MM.1S (cell line): ENCODE results near the gene FXYD2.

Experiments
- DNase-seq: peaks from one replicate; pipeline ENCODE4 v3.0.0-alpha.2; 2015
- H2AFZ ChIP-seq: fragments of 300-600 bp; sonication (generic); 2 replicates; pipeline ENCODE4 v1.6.0; 2016; ENCODE audit warnings: antibody characterized with exemption, low read length
- H3F3A ChIP-seq: fragments of 300-600 bp; sonication (generic); 2 replicates; pipeline ENCODE4 v1.6.1; 2016; ENCODE audit warnings: mild to moderate bottlenecking, antibody characterized with exemption, low read length, moderate library complexity, mixed read lengths; ENCODE audit not compliant: insufficient read depth
- H3K27ac ChIP-seq: fragments of 300-600 bp; sonication (generic); 2 replicates; pipeline ENCODE4 v1.5.1; 2016; ENCODE audit warnings: mild to moderate bottlenecking, low read length
- H3K27me3 ChIP-seq: fragments of 300-600 bp; sonication (generic); replicated peaks from 2 replicates; pipeline ENCODE4 v1.6.0; 2016; ENCODE audit warnings: low read length; ENCODE audit not compliant: insufficient read depth
- H3K36me3 ChIP-seq: fragments of 300-600 bp; sonication (generic); replicated peaks from 2 replicates; pipeline ENCODE4 v1.6.1; 2016; ENCODE audit warnings: mild to moderate bottlenecking, low read length, mixed read lengths; ENCODE audit not compliant: insufficient read depth
- H3K4me1 ChIP-seq: fragments of 300-600 bp; sonication (generic); 2 replicates; pipeline ENCODE4 v1.6.1; 2016; ENCODE audit warnings: low read length, mixed read lengths
- H3K4me2 ChIP-seq: fragments of 300-600 bp; sonication (generic); 2 replicates; pipeline ENCODE4 v1.6.0; 2016; ENCODE audit warnings: low read depth, low read length
- H3K4me3 ChIP-seq: fragments of 300-600 bp; sonication (generic); 2 replicates; pipeline ENCODE4 v1.5.1; 2016; ENCODE audit warnings: low read length, mixed read lengths
- H3K79me2 ChIP-seq: fragments of 300-600 bp; sonication (generic); 2 replicates; pipeline ENCODE4 v1.6.1; 2016; ENCODE audit warnings: mixed run types, low read length, mixed read lengths
- H3K9ac ChIP-seq: fragments of 300-600 bp; sonication (generic); 2 replicates; pipeline ENCODE4 v1.6.1; 2016; ENCODE audit warnings: low read length, mixed read lengths
- H3K9me2 ChIP-seq: fragments of 300-600 bp; sonication (generic); replicated peaks from 2 replicates; pipeline ENCODE4 v1.6.1; 2016; ENCODE audit warnings: mild to moderate bottlenecking, low read length, mixed read lengths; ENCODE audit not compliant: insufficient read depth
- H3K9me3 ChIP-seq: fragments of 300-600 bp; sonication (generic); replicated peaks from 2 replicates; pipeline ENCODE4 v1.6.1; 2016; ENCODE audit warnings: mild to moderate bottlenecking, low read length, mixed read lengths; ENCODE audit not compliant: insufficient read depth
- H4K20me1 ChIP-seq: fragments of 300-600 bp; sonication (generic); 2 replicates; pipeline ENCODE4 v1.6.1; 2016; ENCODE audit warnings: mild to moderate bottlenecking, low read length, moderate library complexity, mixed read lengths; ENCODE audit not compliant: insufficient read depth
- EZH2 ChIP-seq: fragments of 300-600 bp; sonication (generic); optimal IDR thresholded peaks from 2 replicates; pipeline ENCODE3; 2017; ENCODE audit warnings: low read depth, mild to moderate bottlenecking, antibody characterized with exemption, low read length, mixed read lengths
- EZH2phosphoT487 ChIP-seq: fragments of 300-600 bp; sonication (generic); IDR thresholded peaks from 2 replicates; pipeline ENCODE4 v1.6.1; 2018; ENCODE audit warnings: antibody characterized with exemption, low read length
- TF ChIP-seq, protein P1 (sequence below): fragments of 300-600 bp; sonication (generic); IDR thresholded peaks from 2 replicates; pipeline ENCODE4 v1.5.1; 2016; ENCODE audit warnings: antibody characterized with exemption, low read length, mixed read lengths

Gene FXYD2

GRCh38 chr11:117825538-117826189, 1.1 kb upstream of the FXYD2 start:
- Histone ChIP-seq H3K4me3 (no peak overlapping the region), H3K4me2 (no peak overlapping the region), H4K20me1 (no peaks in the 10 kb centered on the region), H3K79me2 (no peaks in the 10 kb centered on the region), H3K36me3 (no peaks in the 10 kb centered on the region), H2AFZ (no peak overlapping the region), H3K4me1 (no peaks in the 10 kb centered on the region), H3K27ac (no peak overlapping the region), H3K27me3 (peaks cover 66% of the 10 kb centered on the region), H3K9me3 (no peaks in the 10 kb centered on the region), H3F3A (no peaks in the 10 kb centered on the region), H3K9me2 (no peaks in the 10 kb centered on the region), H3K9ac (no peak overlapping the region)
- TF ChIP-seq, protein P1, sequence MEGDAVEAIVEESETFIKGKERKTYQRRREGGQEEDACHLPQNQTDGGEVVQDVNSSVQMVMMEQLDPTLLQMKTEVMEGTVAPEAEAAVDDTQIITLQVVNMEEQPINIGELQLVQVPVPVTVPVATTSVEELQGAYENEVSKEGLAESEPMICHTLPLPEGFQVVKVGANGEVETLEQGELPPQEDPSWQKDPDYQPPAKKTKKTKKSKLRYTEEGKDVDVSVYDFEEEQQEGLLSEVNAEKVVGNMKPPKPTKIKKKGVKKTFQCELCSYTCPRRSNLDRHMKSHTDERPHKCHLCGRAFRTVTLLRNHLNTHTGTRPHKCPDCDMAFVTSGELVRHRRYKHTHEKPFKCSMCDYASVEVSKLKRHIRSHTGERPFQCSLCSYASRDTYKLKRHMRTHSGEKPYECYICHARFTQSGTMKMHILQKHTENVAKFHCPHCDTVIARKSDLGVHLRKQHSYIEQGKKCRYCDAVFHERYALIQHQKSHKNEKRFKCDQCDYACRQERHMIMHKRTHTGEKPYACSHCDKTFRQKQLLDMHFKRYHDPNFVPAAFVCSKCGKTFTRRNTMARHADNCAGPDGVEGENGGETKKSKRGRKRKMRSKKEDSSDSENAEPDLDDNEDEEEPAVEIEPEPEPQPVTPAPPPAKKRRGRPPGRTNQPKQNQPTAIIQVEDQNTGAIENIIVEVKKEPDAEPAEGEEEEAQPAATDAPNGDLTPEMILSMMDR: no peak
- no peak for TF ChIP-seq EZH2phosphoT487
- TF ChIP-seq EZH2: no peak
- DNase-seq: no peak

DNA sequence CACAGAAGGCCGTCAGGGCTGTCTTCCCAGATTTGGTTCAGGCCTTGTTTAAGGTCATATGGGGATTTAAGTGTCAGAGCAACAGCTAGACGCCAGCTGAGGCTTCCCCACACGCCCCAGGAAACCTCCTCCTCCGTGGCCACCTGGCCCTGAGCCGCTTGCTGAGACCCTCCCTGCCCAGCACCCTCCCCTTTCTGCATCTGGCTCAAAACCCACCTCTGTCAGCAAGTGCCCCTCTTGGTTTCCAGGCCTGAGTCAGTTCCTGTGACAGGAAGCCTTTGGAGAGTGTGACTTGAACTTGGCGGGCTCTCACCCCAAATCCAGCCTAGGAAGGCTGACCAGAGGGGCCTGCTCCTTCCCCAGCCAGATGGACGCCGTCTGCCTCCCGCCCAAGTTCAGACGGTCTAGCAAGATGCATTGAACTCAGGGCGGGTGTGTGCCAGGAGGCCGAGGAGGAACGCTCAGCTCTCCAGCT, 561 bp downstream of the FXYD2 start:
- no peaks in the 10 kb centered on the region for H3K9me2 ChIP-seq
- no peak overlapping the region for H3K27ac ChIP-seq
- no peaks in the 10 kb centered on the region for H3K79me2 ChIP-seq
- no peak overlapping the region for H3K4me2 ChIP-seq
- TF ChIP-seq EZH2: no peak
- no peak for TF ChIP-seq EZH2phosphoT487
- TF ChIP-seq, protein P1: no peak
- H3F3A ChIP-seq: no peaks in the 10 kb centered on the region
- no peak overlapping the region for H3K4me3 ChIP-seq
- H4K20me1 ChIP-seq: no peaks in the 10 kb centered on the region
- no peaks in the 10 kb centered on the region for H3K9me3 ChIP-seq
- H3K9ac ChIP-seq: no peak overlapping the region
- no peaks in the 10 kb centered on the region for H3K4me1 ChIP-seq
- no peaks in the 10 kb centered on the region for H3K36me3 ChIP-seq
- peaks cover 60% of the 10 kb centered on the region for H3K27me3 ChIP-seq
- DNase-seq: no peak
- H2AFZ ChIP-seq: no peak overlapping the region

GRCh38 chr11:117823294-117823945, 1.1 kb downstream of the FXYD2 start:
- H3F3A ChIP-seq: no peaks in the 10 kb centered on the region
- no peak overlapping the region for H3K27ac ChIP-seq
- no peak overlapping the region for H3K4me2 ChIP-seq
- no peak overlapping the region for H3K4me3 ChIP-seq
- H3K27me3 ChIP-seq: peaks cover 57% of the 10 kb centered on the region
- H3K9ac ChIP-seq: no peak overlapping the region
- no peak overlapping the region for H2AFZ ChIP-seq
- DNase-seq: no peak
- no peaks in the 10 kb centered on the region for H3K9me2 ChIP-seq
- no peaks in the 10 kb centered on the region for H3K9me3 ChIP-seq
- no peaks in the 10 kb centered on the region for H3K36me3 ChIP-seq
- H3K4me1 ChIP-seq: no peaks in the 10 kb centered on the region
- no peaks in the 10 kb centered on the region for H4K20me1 ChIP-seq
- TF ChIP-seq, protein P1: no peak
- TF ChIP-seq EZH2 (no peak), EZH2phosphoT487 (no peak)
- H3K79me2 ChIP-seq: no peaks in the 10 kb centered on the region
